Omental fat pad (tissue), 4 donors: ENCODE results near the gene PPP6R3. TPM values are rescaled to one million over a fixed set of nuclear protein-coding genes. Genes with fewer than 3 reads are reported as not detected.
"Not testable (repeated sequence)": the region's sequence is repeated elsewhere in the genome, so short reads cannot be mapped to it uniquely, and the experiment has no call there.

ENCODE experiments used
- ATAC-seq: fragments of 150-250 bp; one replicate; pipeline ENCODE4 v1.9.1; 2016; ENCODE audit warnings: mild to moderate bottlenecking, moderate library complexity; ENCODE audit not compliant: low FRiP score
- DNase-seq: peaks from one replicate; pipeline ENCODE4 v3.0.0-alpha.2; 2019; ENCODE audit warnings: low spot score
- total RNA-seq, 4 donors: library from RNA; depleted of rRNA; stranded (reverse); fragments of >200 nt; gene quantifications; one replicate each; pipeline ENCODE4 v1.1.0, GENCODE V29; 2016
- TF ChIP-seq, protein P1 (sequence below), 3 donors: fragments of 450-650 bp; IDR thresholded peaks; one replicate each; pipeline ENCODE4 v1.5.1; 2016 to 2017; ENCODE audit warnings: antibody characterized with exemption in 3 of 3, mild to moderate bottlenecking in 3 of 3, moderate library complexity in 2 of 3

Gene PPP6R3
- total RNA-seq, 4 donors from 2014 or later, result 104 to 137 (median 119) TPM

DNA sequence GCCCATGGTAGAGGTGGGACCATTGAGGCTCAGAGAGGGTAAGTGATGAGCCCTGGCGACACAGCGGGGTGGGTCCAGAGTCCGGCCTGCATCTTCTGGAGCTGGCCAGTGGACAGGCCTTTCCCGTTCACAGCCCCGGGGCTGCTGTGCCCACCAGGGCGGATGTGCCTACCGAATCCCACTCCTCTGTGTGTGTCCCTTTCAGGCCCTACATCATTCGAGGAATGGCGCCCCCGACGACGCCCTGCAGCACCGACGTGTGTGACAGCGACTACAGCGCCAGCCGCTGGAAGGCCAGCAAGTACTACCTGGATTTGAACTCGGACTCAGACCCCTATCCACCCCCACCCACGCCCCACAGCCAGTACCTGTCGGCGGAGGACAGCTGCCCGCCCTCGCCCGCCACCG, 11.9 kb upstream of the PPP6R3 start:
- DNase-seq (no peak), ATAC-seq (no peak)
- TF ChIP-seq, protein P1, sequence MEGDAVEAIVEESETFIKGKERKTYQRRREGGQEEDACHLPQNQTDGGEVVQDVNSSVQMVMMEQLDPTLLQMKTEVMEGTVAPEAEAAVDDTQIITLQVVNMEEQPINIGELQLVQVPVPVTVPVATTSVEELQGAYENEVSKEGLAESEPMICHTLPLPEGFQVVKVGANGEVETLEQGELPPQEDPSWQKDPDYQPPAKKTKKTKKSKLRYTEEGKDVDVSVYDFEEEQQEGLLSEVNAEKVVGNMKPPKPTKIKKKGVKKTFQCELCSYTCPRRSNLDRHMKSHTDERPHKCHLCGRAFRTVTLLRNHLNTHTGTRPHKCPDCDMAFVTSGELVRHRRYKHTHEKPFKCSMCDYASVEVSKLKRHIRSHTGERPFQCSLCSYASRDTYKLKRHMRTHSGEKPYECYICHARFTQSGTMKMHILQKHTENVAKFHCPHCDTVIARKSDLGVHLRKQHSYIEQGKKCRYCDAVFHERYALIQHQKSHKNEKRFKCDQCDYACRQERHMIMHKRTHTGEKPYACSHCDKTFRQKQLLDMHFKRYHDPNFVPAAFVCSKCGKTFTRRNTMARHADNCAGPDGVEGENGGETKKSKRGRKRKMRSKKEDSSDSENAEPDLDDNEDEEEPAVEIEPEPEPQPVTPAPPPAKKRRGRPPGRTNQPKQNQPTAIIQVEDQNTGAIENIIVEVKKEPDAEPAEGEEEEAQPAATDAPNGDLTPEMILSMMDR (IDR thresholded peaks at IDR 0.05), result no peak

DNA sequence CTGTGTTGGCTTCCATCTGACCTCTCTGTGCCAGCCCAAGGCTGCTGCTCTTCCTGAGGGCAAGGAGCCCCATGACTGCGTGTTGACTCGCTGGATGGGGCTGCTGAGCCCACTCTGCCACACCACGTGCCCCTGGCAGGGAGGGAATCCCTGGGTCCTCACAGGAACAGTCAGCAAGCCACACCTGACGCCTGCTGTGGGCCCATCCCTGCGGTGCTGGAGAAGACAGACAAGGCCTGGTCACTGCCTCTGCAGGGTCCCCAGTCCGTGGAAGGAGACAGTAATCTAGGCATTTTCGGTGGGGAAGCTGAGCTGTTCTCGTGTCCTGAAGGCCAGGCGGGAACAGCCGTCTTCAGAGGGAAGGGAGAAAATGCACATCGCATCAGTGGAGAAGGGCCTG, 10.6 kb upstream of the PPP6R3 start:
- ATAC-seq (no peak), DNase-seq (no peak)
- TF ChIP-seq, protein P1 (IDR thresholded peaks at IDR 0.05), result no peak

DNA sequence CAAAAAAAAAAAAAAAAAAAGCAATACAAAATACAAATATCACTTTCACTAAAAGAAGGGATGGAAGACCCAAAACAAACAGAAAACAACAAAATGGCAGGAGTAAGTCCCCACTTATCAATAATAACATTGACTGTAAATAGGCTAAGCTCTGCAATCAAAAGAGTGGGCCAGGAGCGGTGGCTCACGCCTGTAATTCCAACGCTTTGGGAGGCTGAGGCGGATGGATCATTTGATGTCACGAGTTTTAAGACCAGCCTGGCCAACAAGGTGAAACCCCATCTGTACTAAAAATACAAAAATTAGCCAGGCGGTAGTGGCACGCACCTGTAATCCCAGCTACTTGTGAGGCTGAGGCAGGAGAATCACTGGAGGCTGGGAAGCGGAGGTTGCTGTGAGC, 9.8 kb upstream of the PPP6R3 start:
- no peak for DNase-seq
- no peak for ATAC-seq
- TF ChIP-seq, protein P1 (IDR thresholded peaks at IDR 0.05), result no peak

DNA sequence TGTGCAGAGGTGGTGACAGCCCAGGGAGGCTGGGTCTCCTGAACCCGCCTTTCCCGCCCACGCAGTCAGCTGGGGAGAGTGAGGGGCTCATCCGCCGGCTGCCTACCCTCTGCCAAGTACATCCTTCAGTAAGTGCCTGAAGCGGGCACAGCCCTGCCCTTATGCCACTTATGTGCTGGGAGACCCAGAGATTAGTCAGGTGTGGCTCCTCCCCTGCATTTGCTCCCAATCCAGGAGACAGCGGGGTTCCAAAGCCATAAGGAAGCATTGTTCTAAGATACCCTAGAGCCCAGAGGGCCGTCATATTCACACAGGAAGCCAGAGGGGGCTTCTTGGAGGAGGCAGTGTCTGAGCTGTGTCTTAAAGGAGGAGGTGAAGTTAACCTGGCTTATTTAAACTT, 5.8 kb upstream of the PPP6R3 start:
- TF ChIP-seq, protein P1 (IDR thresholded peaks at IDR 0.05), result no peak
- DNase-seq (no peak), ATAC-seq (no peak)

DNA sequence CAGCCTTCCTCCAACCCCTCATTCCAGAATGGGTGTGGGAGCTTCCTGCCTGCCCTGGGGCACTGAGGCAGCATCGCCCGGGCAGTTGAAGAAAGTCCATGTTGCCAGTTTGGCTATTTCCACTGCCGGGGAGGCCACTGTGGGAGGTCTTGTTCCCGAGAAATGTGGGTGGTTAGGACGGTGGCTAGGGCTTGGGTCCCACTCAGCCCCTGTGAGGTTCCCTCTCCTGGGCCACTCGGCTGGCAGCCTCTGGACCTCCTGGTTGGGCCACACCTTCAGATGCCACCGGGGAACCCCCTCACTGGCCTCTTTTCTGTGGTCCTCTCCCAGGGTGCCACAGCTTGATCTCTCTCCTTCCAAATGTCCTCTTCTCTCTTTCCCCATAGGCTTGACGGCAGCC, 5.1 kb upstream of the PPP6R3 start:
- TF ChIP-seq, protein P1 (IDR thresholded peaks at IDR 0.05), result no peak
- DNase-seq, result no peak
- no peak for ATAC-seq

DNA sequence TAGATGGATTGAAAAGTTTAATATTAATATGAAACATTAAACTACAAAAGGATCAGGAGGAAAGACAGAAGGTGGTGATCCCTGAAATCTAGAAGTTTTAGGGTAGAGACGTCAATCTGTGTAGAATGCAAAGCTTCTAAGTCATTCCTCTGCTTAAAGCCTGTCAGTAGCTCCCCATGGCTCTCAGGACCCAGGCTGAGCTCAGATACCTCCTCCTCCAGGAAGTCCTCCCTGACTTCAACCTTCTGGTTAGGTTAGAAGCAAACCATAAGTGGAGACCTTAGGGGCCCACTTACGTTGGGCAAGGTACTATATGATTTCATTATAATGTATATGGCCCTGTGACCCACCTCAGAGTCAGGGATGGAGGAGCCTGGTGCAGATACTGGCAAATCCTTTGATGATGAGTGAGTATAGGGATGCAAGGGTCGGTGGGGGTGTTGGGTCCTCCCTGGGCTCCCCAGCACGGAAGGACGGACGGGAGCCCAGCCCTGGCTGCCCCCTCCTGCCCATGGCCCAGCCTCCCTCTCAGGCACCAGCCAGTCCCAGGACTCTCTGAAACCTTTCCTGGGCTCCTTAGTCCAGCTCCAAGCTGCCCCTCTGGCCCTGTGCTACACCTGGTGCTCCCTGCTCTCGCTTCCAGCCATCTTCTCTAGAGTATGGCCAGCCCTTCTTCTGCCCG, 3.2 kb upstream of the PPP6R3 start:
- TF ChIP-seq, protein P1 (IDR thresholded peaks at IDR 0.05), result no peak
- ATAC-seq (no peak), DNase-seq (no peak)

DNA sequence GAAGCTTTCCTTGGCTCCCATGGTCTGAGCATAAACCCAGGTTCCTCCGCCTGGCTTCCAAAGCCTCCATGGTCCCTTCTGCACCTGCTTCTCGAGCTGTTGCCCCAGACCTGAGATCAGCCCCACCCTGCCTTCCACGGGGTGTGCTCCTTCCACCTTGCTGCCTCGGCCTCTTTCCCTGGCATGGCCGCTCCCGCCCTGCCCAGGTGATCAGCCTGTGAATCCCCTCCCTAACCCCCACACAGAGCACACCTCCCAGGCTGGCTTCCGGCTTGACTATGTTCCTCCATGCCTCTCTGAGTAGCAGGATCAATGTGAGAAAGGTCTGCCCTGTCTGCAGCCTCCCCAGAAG, 2.7 kb upstream of the PPP6R3 start:
- no peak for DNase-seq
- no peak for ATAC-seq
- TF ChIP-seq, protein P1 (IDR thresholded peaks at IDR 0.05), result no peak

DNA sequence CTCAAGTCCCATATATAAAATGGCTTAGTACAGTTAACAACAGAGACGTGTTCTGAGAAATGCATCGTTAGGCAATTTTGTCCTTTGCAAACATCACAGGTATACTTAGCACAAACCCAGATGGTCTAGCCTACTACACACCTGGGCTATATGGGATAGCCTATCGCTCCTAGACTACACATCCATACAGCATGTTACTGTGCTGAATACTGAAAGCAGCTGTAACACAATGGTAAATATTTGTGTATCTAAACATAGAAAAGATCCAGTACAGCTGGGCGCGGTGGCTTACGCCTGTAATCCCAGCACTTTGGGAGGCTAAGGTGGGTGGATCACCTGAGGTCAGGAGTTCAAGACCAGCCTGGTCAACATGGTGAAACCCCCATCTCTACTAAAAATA, 2.2 kb upstream of the PPP6R3 start:
- ATAC-seq, DNase-seq: not testable (repeated sequence)
